Spleen (tissue), 7 donors: Measurements from ENCODE around the gene SH3D19.
"Not testable (repeated sequence)": the region's sequence is repeated elsewhere in the genome, so short reads cannot be mapped to it uniquely, and the experiment has no call there.

Experiments used
- POLR2A ChIP-seq, 3 donors: fragments of 450-650 bp; IDR thresholded peaks; one replicate each; pipeline ENCODE4 v1.5.1; 2017; ENCODE audit warnings: antibody characterized with exemption in 3 of 3, mild to moderate bottlenecking in 1 of 3
- POLR2AphosphoS5 ChIP-seq, 3 donors: sonication (generic); formaldehyde crosslinking; IDR thresholded peaks; one replicate each; pipeline ENCODE4 v1.5.1; 2017; ENCODE audit warnings: antibody characterized with exemption in 3 of 3
- TF ChIP-seq, protein P1 (sequence below), 11 experiments: fragments of 200-600 bp in 7 of 11; fragments of 450-650 bp in 4 of 11; sonication (generic) in 4 of 11; IDR thresholded peaks in 8 of 11; conservative IDR thresholded peaks in 3 of 11; 1 replicate in 7 of 11; 2 replicates in 4 of 11; pipeline versions ENCODE4 v1.4.0 to v1.8.0; 2016 to 2021; ENCODE audit warnings: antibody characterized with exemption in 11 of 11, inconsistent platforms in 4 of 11, mild to moderate bottlenecking in 1 of 11
- donor health status: DM: no; HTN: no; CAD: no; lungs with moderate emphysema.
- donor health status: DM: no; HTN: no; CAD: no.
- donor health status: DM: no; HTN: no; CAD: no.

DNA sequence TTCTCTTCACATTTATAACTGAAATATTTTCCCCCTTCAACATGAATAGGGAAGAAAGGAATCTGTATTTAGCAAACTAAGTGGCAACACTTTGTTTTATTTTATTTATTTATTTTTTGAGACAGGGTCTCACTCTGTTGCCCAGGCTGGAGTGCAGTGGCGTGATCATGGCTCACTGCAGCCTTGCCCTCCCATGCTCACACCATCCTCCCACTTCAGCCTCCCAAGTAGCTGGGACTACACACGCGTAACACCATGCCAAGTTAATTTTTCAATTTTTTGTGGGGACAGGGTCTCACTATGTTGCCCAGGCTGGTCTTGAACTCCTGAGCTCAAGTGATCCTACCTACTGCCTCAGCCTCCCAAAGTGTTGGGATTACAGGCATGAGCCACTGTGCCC is 189.4 kb downstream of the SH3D19 start:
- TF ChIP-seq, protein P1, sequence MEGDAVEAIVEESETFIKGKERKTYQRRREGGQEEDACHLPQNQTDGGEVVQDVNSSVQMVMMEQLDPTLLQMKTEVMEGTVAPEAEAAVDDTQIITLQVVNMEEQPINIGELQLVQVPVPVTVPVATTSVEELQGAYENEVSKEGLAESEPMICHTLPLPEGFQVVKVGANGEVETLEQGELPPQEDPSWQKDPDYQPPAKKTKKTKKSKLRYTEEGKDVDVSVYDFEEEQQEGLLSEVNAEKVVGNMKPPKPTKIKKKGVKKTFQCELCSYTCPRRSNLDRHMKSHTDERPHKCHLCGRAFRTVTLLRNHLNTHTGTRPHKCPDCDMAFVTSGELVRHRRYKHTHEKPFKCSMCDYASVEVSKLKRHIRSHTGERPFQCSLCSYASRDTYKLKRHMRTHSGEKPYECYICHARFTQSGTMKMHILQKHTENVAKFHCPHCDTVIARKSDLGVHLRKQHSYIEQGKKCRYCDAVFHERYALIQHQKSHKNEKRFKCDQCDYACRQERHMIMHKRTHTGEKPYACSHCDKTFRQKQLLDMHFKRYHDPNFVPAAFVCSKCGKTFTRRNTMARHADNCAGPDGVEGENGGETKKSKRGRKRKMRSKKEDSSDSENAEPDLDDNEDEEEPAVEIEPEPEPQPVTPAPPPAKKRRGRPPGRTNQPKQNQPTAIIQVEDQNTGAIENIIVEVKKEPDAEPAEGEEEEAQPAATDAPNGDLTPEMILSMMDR (IDR thresholded peaks at IDR 0.05 in 8 of 11, conservative IDR thresholded peaks at IDR 0.05 in 3 of 11) = not testable (repeated sequence)
- TF ChIP-seq POLR2A, POLR2AphosphoS5 (IDR thresholded peaks at IDR 0.05): not testable (repeated sequence)
